Thyroid gland (tissue), 4 donors: ENCODE measurements around the gene TP53I13. TPM values are rescaled to one million over a fixed set of nuclear protein-coding genes. Genes with fewer than 3 reads are reported as not detected.

ENCODE experiments used
- DNase-seq, 2 donors: peaks; one replicate each; pipeline ENCODE4 v3.0.0-alpha.2; 2019
- H3K27ac ChIP-seq, 3 donors: fragments of 200-600 bp; sonication (generic); 1 replicate in 2 of 3; 2 replicates in 1 of 3; pipeline ENCODE4 v1.5.1; 2016 to 2019; ENCODE audit warnings: mild to moderate bottlenecking in 1 of 3, moderate library complexity in 1 of 3
- H3K27me3 ChIP-seq: fragments of 200-600 bp; sonication (generic); one replicate; pipeline ENCODE4 v1.5.1; 2019
- H3K36me3 ChIP-seq, 2 donors: fragments of 200-600 bp; sonication (generic); one replicate each; pipeline ENCODE4 v1.5.1; 2016 to 2019
- H3K4me1 ChIP-seq, 2 donors: fragments of 200-600 bp; sonication (generic); one replicate each; pipeline ENCODE4 v1.5.1; 2017 to 2019
- H3K4me3 ChIP-seq, 3 donors: fragments of 200-600 bp; sonication (generic); replicated peaks in 1 of 3; 1 replicate in 2 of 3; 2 replicates in 1 of 3; pipeline ENCODE4 v1.5.1; 2016; ENCODE audit warnings: mild to moderate bottlenecking in 1 of 3
- H3K9me3 ChIP-seq: fragments of 200-600 bp; sonication (generic); one replicate; pipeline ENCODE4 v1.5.1; 2017
- CTCF ChIP-seq, 6 experiments: fragments of 200-600 bp in 3 of 6; fragments of 450-650 bp in 3 of 6; sonication (generic) in 3 of 6; IDR thresholded peaks; one replicate each; pipeline ENCODE4 v1.5.1; 2016 to 2019; ENCODE audit warnings: antibody characterized with exemption in 6 of 6, mild to moderate bottlenecking in 2 of 6, inconsistent platforms in 1 of 6, moderate library complexity in 1 of 6
- POLR2A ChIP-seq, 2 donors: fragments of 450-650 bp; IDR thresholded peaks; one replicate each; pipeline ENCODE4 v1.6.1; 2017; ENCODE audit warnings: antibody characterized with exemption in 2 of 2, mild to moderate bottlenecking in 2 of 2, moderate library complexity in 1 of 2
- whole genome bisulfite sequencing, 2 donors: methylation state at CpG; one replicate each; pipeline ENCODE4 v1.1.5; 2017; 5-methylcytosine and 5-hydroxymethylcytosine counted together
- intact Hi-C: fragments of 100-400 bp; cut with DNase I; formaldehyde crosslinking; loops from one replicate; pipeline ENCODE4 v1.15.1; 2023
- total RNA-seq, 4 donors: library from RNA; depleted of rRNA; stranded (reverse); fragments of >200 nt; gene quantifications; one replicate each; pipeline ENCODE4 v1.2.3, GENCODE V29; 2016

Gene TP53I13
- total RNA-seq, 4 donors from 2014 or later: 54.7 to 79.0 (median 57.4) TPM

DNA sequence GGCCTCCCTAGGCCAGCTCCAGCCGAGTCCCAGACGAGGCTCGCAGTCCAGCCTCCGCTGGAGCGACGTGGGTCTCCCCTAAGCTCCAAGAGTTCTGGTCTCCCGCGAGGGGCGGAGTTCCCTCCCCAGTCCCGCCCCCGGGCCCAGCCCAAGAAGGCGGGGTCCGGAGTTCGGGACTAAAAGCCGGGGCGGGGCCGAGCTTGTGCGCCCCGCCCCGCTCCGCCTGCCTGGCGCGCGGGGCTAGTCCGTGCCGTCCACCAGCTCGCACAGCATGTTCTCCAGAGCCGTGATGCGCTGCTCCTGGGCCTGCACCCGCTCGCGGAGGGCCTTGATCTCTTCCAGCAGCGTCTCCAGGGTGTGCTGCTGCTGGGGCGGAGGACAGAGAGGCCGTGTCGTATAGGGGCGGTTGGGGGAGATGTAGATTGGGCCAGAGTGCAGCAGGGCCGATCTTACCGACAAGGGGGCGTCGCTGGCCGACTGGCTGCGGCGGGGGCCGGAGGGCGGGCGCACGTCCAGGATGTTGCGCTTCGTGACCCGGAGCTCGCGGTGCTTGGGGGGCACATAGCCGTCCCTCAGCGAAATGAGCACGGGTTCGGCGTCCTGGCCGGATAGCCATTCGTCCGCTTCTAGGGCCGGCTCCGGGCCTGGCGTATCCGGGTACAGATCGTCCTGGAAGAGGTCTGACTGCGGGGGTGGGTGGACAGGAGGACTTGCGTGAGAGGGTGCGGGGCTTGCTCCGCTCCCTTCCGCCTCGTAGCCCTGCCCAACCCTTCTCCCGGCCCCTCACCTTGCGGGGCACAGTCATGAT, 47.2 kb downstream of the TP53I13 start:
- Histone ChIP-seq H3K36me3 (no peaks in the 10 kb centered on the region), H3K9me3 (no peaks in the 10 kb centered on the region), H3K27ac (peak overlapping the region in 1 of 3 donors; percentile 7), H3K4me3 (peak overlapping the region in 1 of 3 donors; percentile 21), H3K27me3 (no peaks in the 10 kb centered on the region), H3K4me1 (peaks cover 47 to 59% of the 10 kb centered on the region in 2 donors)
- WGBS, 2 donors: 13 to 16% methylated on average over 22 to 47 of the region's 74 CpGs
- intact Hi-C loops: loop anchor here (5.0 kb wide), 1 partner anchor 33 kb away; no protein-coding TSS in a partner anchor
- TF ChIP-seq POLR2A (IDR thresholded peaks at IDR 0.05) (peak in 1 of 2 donors; percentile 72), CTCF (IDR thresholded peaks at IDR 0.05) (no peak)
- peak; percentile 84 to 85 for DNase-seq

- Histone ChIP-seq H3K27me3 (no peaks in the 10 kb centered on the region), H3K4me3 (no peak overlapping the region), H3K9me3 (no peaks in the 10 kb centered on the region), H3K27ac (peak overlapping the region in 1 of 3 donors; percentile 7), H3K4me1 (peaks cover 47 to 67% of the 10 kb centered on the region in 2 donors), H3K36me3 (no peaks in the 10 kb centered on the region)
- WGBS, 2 donors: 42 to 48% methylated on average over 16 to 30 of the region's 32 CpGs
- no peak for TF ChIP-seq CTCF (IDR thresholded peaks at IDR 0.05)
- no peak for DNase-seq
- intact Hi-C loops: loop anchor here (5.0 kb wide), 1 partner anchor 34 kb away; no protein-coding TSS in a partner anchor
Measured at GRCh38 chr17:29616300-29617048, 48.0 kb downstream of the TP53I13 start.

GRCh38 chr17:29617125-29617480, 48.6 kb downstream of the TP53I13 start:
- WGBS, 2 donors: 0 to 25% methylated on average over 8 to 12 of the region's 16 CpGs
- DNase-seq: peak; percentile 62 to 72
- TF ChIP-seq CTCF (IDR thresholded peaks at IDR 0.05): peak in 5 of 6 experiments; percentile 12 to 60 (median 40)
- peak in 1 of 2 donors; percentile 21 for TF ChIP-seq POLR2A (IDR thresholded peaks at IDR 0.05)
- Histone ChIP-seq H3K4me3 (no peak overlapping the region), H3K9me3 (no peaks in the 10 kb centered on the region), H3K4me1 (peaks cover 47 to 73% of the 10 kb centered on the region in 2 donors), H3K36me3 (no peaks in the 10 kb centered on the region), H3K27ac (no peak overlapping the region), H3K27me3 (no peaks in the 10 kb centered on the region)
- intact Hi-C loops: loop anchor here (5.0 kb wide), 1 partner anchor 35 kb away; no protein-coding TSS in a partner anchor

GRCh38 chr17:29617481-29618271, 49.2 kb downstream of the TP53I13 start:
- intact Hi-C loops: loop anchor here (5.0 kb wide), 1 partner anchor 35 kb away; no protein-coding TSS in a partner anchor
- Histone ChIP-seq H3K36me3 (no peaks in the 10 kb centered on the region), H3K4me1 (peaks cover 46 to 77% of the 10 kb centered on the region in 2 donors), H3K27ac (no peak overlapping the region), H3K9me3 (no peaks in the 10 kb centered on the region), H3K27me3 (no peaks in the 10 kb centered on the region), H3K4me3 (no peak overlapping the region)
- 19 to 20% methylated on average over 8 to 50 of the region's 68 CpGs for WGBS, 2 donors
- DNase-seq: peak; percentile 57 to 65
- no peak for TF ChIP-seq POLR2A (IDR thresholded peaks at IDR 0.05)
- TF ChIP-seq CTCF (IDR thresholded peaks at IDR 0.05): peak in 3 of 6 experiments; percentile 20 to 56 (median 51)
